NCI-H2029 (cell line): ENCODE data around the gene LRIG1.

ENCODE experiments used
- DNase-seq: peaks from one replicate; lab custom pipeline; 2025; lab: John Stamatoyannopoulos, UW

The LRIG1 gene

DNA sequence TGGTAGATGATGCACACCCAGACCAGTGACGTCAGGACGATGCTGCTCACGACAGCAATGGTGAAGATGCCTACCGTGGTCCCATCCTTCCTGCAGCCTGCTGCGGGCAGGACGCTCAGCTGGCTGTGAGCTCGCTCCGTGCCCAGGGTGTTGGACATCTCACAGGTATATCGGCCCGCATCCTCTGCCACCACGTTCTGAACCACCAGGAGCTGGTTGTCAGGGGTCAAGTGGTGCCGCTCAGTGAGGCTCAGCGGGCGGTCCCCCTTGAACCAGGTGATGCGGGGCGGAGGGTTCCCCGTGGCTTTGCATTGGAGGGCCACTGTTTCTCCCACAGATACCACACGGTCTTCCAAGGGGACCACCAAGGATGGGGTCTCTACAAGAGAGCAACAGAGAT lies 117.8 kb downstream of the LRIG1 start:
- no peak for DNase-seq

GRCh38 chr3:66382142-66382541 lies 118.7 kb downstream of the LRIG1 start:
- no peak for DNase-seq

DNA sequence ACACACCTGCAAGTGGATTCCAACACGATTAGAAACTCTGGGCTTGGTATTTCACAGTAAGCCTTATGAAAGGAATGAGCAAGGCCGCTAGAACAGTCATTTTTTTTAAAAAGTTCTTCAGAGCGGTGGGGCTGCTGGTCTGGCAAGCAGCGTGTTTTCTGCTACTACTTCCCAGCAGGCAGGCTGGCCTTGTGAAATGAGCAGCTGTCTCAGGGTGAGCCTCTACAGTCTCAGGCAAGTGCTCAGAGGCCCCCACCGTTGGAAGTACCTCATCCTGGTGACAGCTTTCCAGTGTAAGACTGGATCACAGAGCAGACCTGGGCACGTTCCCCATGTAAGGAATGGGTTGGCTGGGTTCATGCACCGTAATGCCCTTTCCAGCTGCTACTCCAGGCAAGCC lies 119.2 kb downstream of the LRIG1 start:
- DNase-seq, result no peak

GRCh38 chr3:66380200-66380932 lies 120.5 kb downstream of the LRIG1 start:
- no peak for DNase-seq

DNA sequence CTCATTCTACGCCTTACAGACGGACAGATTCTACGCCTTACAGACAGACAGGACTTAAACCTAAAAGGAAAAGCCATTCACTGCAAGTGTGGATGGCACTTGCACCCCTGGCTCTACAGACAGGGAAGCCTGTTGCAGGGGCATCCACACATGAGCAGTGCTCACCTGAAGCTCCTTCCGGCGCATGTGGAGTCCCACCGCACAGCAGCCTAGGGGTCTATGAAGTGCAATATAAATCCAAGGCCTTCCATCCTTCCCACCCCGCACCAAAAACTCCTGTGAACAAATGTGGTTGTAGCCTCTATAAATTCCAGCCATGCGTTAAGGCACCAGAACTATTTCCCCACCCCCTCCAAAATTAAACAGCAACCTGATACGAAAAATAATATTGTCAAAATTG lies 121.3 kb downstream of the LRIG1 start:
- no peak for DNase-seq

DNA sequence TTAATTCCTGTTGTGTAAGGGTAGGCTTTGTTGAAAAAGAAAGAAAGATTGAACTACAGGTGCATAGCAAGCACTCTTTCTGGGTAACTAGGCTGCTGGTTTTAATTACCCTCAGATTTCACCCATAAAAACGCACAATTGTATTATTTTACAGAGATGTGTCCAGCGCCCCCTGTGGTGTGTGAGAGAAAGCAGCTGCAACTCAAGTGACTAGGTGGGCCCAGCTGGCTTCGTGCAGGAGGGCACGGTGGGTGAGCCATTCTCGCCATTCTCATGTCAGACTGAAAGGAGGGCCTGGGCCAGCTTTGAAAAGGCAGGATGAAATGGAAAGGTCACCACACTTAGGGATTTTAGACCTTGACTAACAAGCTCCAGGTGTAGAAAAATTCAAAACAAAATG lies 122.6 kb downstream of the LRIG1 start:
- DNase-seq, result no peak

- no peak for DNase-seq
Observed at GRCh38 chr3:66377800-66378199, 123.0 kb downstream of the LRIG1 start.

DNA sequence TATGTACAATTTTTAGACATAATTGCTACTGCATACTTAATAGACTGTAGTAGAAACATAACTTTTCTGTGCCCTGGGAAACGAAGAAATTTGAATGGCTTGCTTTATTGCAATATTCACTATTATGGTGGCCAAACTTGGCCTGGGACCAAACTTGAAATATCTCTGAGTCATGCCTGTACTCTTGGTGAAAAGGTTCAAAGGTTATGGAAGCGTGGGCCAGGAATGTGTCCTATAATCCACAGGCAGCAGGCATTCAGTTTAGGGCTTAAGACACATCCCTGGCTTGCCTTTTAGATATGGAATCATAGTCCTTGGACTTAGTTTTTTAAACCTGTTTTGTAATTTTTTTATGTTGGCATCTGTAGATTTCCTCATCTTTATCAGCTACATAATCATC lies 124.3 kb downstream of the LRIG1 start:
- DNase-seq, result no peak

GRCh38 chr3:66372681-66373350 lies 128.0 kb downstream of the LRIG1 start:
- no peak for DNase-seq

DNA sequence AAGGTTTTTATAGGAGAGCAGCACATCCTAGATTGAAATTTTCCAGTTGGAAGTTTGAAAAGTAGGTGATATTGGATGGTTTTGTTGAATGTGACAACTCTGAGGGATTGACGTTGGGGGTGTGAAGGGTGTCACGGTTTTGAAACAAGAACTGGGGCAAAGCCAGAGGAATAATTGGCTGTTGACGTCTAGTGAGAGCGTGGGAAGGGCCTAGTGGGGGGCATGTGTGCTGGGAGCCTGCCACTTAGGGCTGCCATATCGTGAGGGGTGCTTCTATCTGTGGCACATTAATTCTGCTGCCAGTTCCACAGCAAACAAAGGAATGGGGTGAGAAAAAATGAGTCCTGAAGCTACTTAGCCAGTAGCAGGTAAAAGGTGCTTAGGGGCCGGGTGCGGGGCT lies 129.4 kb downstream of the LRIG1 start:
- no peak for DNase-seq

- no peak for DNase-seq
Observed at GRCh38 chr3:66370179-66370578, 130.6 kb downstream of the LRIG1 start.

DNA sequence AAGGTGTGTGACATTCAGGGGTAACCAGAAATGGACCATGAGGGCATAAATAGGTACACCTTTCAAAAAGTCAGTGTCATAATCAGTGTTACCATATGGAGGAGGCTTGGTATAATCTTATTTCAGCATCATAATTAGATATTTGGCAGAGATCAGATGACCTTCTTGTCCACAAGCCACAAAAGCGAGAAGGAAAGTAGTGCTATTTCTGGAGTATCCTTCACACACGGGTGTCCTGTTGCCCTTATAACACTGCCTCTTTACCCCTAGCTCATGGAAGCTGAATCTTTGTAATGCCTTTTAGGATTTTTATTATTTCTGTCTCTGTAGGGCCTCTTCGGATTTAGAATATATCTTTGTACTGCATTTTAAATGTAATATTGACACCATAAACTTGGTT lies 132.8 kb downstream of the LRIG1 start:
- no peak for DNase-seq

DNA sequence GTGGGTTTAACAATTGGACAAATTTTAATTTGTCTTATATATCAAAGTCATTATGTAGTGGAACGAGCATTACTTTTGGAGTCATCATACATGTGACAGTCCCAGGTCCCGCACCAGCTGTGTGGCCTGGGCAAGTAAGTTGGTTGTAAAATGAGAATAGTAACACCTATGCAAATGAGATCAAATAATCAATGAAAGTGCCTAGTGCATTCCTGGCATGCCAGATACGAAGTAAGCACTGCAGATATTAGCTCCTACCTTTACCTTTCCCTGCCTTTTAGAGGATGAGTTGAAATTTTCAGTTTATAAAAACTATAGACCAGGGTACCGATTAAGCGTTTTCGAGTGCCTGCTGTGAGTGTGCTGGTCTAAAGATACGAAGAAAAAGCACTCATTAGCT lies 134.1 kb downstream of the LRIG1 start:
- no peak for DNase-seq

DNA sequence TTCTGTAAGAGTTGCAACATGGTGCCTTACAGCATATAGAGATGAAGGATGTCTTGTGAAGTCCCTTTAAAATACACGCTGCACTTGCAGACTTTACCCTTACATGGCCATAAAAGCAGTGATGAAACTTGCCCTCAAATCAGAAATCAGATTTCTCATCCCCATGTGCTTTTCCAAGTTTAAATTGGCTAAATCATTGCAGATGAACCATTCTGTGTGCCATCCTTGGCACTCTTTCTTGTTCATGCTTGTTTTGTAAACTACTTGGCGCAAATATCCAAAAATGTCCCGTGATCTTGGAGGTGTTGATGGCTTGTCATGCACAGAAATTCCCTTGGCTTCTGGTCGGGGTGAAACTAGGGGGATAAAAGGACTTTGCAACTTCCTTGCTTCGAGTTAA lies 135.7 kb downstream of the LRIG1 start:
- no peak for DNase-seq

DNA sequence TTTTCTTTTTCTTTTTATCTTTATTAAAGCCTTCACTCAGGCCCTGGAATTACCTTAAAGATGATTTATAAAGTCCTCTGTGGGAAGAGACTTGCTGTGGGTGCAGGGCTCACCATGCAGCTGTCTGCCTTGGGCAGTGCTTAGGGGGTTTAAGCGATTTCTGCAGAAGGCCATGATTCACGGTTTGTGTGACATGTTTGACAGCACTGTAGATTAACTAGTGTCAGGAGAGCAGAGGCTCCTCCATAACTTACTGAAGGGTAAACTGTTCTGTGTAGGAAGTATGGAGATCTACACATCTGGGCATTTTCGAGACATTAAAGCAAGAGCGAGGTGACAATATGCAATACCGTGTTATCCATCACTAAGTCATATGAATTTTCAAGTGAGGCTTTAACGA lies 137.7 kb downstream of the LRIG1 start:
- DNase-seq, result no peak

- DNase-seq, result no peak
Observed at GRCh38 chr3:66362541-66362941, 138.3 kb downstream of the LRIG1 start.

- DNase-seq, result no peak
Observed at GRCh38 chr3:66361356-66361755, 139.5 kb downstream of the LRIG1 start.

DNA sequence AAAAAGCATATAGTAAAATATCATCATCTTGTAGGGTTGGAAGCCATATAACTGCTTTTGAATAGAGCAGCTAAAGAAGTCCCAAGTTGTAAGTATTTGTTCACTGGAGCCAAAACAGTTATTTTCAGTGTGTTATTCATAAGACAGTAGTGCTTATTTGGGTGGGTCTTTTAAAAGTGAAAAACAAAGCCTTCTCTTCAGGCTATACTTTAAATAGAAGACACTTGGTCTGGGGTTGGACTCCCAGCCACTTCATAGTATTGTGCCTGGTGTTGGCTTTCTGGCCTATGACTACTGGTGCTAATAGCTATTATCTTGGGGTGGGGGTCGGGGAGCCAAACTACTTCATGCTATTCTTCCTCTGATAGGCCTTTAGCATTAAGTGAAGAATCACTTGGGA lies 144.8 kb downstream of the LRIG1 start:
- no peak for DNase-seq

GRCh38 chr3:66355394-66355793 lies 145.4 kb downstream of the LRIG1 start:
- DNase-seq, result no peak

- DNase-seq, result no peak
Observed at GRCh38 chr3:66354001-66354400, 146.8 kb downstream of the LRIG1 start.

DNA sequence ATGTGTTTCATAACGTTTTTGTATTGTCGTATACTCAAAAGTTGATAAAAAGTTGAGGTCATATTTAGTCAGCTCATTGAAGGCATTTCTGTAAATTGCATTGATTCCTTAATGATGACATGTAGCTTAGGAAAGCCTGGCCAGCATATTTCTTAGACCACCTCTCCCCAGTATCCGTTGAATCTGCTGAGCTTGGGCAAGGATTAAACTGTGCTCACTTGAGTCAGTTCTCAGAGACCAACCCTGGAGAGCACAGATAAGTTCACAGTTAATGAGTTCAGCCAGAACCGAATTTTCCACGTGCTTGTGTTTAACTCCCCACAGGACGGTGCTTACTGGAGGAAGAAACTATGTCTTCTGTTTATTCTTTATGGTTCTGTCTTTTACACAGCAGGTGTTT lies 147.3 kb downstream of the LRIG1 start:
- DNase-seq, result no peak

DNA sequence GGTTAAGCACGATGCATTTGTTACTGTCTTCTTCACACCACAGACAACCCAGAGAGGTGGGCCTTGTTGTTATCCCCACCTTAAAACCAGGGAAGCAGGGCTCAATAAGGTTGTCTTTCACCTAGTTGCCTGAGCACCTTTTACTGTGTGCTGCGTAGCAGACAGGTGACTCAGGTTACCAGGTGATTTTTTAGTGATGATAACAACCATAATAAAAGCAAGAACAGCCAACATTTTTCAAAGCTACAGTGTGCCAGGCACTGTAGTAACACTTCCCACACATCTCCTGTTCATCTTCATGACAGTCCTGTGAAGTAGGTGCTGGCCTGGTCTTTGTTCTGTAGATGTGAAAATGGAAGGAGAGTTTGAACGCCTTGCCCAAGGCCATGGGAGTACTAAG lies 147.8 kb downstream of the LRIG1 start:
- no peak for DNase-seq

GRCh38 chr3:66350601-66351000 lies 150.2 kb downstream of the LRIG1 start:
- DNase-seq, result no peak

DNA sequence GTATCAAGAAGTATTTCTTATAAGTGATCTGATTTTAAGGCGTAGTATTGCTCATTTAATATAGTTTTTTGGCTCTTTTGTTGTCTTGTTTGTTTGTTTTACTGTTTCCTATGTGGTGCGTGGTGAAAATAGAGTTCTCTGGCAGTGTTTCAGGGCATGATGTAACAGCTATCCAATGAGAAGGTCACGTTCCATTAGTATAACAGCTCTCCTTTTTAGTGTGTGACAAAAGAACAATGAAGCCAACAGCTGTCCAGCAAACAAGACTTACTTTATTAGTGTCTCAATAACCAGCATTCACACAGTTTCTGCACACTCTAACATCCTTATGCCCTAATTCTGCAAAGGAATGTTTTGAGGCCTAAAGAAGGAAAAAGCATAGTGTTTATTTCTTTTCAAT lies 152.1 kb downstream of the LRIG1 start:
- DNase-seq, result no peak
